Measurements from ENCODE around the gene DDX47.

DNA sequence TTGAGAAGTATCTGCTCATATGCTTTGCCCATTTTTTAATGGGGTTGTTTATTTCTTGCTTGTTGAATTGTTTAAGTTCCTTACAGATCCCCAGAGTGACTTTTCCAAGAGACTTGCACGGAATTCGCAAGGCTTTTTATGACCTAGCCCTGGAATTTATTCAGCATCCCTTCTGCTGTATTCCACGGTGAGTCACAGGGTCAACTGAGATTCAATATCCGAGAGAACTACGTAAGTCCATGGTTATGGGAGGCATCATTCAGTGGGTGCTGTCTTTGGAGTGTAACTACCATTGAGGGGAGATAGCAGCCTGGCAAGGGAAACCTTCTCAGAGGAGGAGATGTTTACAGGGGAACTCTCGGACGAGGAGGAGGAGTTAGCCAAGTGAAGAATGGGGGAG lies 57.3 kb downstream of the DDX47 start:
- no peak for TF ChIP-seq CTCF (IDR thresholded peaks at IDR 0.05; ENCODE audit: low read length)
- TF ChIP-seq EZH2 (IDR thresholded peaks at IDR 0.05; ENCODE audit: borderline replicate concordance, low read length), result no peak

Measured in OCI-LY1 (cell line).